PFSK-1 (cell line): ENCODE results near the gene PROM2.

ENCODE experiments used
- FOXP2 ChIP-seq: optimal IDR thresholded peaks from 2 replicates; pipeline ENCODE3; 2011; ENCODE audit warnings: borderline replicate concordance, control low read depth, inconsistent platforms; ENCODE audit not compliant: insufficient read depth; ENCODE audit errors: extremely low read length, extremely low read depth
- POLR2AphosphoS5 ChIP-seq: IDR thresholded peaks from 2 replicates; pipeline ENCODE4 v1.6.1; 2012; ENCODE audit warnings: low read depth, mild to moderate bottlenecking, control low read depth, low read length, moderate library complexity
- SIN3A ChIP-seq: IDR thresholded peaks from 2 replicates; pipeline ENCODE4 v1.6.1; 2012; ENCODE audit warnings: mild to moderate bottlenecking, low read length, moderate library complexity, borderline replicate concordance; ENCODE audit not compliant: insufficient read depth
- TAF1 ChIP-seq: IDR thresholded peaks from 2 replicates; pipeline ENCODE4 v1.6.1; 2012; ENCODE audit warnings: low read length, control low read depth, borderline replicate concordance; ENCODE audit not compliant: insufficient read depth
- TF ChIP-seq, protein P1 (sequence below), 2 experiments: IDR thresholded peaks; 2 replicates each; pipeline versions ENCODE4 v1.6.1 to v1.8.0; 2011 to 2012; ENCODE audit warnings: low read depth in 2 of 2, low read length in 2 of 2, control low read depth in 1 of 2, inconsistent platforms in 1 of 2, mild to moderate bottlenecking in 1 of 2, moderate library complexity in 1 of 2; ENCODE audit not compliant: insufficient read depth in 1 of 2

Gene PROM2

DNA sequence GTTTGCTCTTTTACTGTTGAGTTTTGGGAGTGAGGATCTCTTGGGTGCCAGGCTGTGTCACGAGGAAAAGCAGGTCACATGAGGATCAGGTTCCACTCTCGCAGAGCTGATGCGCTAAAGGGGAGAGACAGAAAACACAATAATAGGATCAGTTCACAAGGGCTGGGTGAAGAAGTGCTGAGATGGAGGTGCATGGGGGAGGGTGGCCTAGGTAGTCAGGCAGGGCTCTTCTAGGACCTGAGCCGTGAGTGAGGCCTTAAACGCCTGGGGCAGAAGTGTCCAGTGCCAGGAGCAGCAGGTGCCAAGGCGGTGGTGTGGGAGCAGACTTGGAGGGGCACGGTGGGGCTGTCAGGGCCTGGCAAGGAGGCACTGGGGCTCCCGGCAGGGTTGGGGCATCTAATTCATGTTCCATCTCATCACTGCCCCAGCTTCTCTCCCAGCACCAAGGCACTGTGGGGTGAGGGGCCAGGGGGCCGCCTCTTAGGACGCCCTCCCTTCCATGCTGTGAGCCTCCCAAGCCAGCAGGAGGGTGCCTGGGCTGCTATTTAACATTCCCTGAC lies 32.2 kb downstream of the PROM2 start:
- no peak for TF ChIP-seq SIN3A
- TF ChIP-seq TAF1 = no peak
- no peak for TF ChIP-seq POLR2AphosphoS5
- TF ChIP-seq, protein P1, sequence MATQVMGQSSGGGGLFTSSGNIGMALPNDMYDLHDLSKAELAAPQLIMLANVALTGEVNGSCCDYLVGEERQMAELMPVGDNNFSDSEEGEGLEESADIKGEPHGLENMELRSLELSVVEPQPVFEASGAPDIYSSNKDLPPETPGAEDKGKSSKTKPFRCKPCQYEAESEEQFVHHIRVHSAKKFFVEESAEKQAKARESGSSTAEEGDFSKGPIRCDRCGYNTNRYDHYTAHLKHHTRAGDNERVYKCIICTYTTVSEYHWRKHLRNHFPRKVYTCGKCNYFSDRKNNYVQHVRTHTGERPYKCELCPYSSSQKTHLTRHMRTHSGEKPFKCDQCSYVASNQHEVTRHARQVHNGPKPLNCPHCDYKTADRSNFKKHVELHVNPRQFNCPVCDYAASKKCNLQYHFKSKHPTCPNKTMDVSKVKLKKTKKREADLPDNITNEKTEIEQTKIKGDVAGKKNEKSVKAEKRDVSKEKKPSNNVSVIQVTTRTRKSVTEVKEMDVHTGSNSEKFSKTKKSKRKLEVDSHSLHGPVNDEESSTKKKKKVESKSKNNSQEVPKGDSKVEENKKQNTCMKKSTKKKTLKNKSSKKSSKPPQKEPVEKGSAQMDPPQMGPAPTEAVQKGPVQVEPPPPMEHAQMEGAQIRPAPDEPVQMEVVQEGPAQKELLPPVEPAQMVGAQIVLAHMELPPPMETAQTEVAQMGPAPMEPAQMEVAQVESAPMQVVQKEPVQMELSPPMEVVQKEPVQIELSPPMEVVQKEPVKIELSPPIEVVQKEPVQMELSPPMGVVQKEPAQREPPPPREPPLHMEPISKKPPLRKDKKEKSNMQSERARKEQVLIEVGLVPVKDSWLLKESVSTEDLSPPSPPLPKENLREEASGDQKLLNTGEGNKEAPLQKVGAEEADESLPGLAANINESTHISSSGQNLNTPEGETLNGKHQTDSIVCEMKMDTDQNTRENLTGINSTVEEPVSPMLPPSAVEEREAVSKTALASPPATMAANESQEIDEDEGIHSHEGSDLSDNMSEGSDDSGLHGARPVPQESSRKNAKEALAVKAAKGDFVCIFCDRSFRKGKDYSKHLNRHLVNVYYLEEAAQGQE (IDR thresholded peaks at IDR 0.05; ENCODE audit: insufficient read depth in 1 of 2, low read depth in 2 of 2, low read length in 2 of 2) = no peak
- no peak for TF ChIP-seq FOXP2

DNA sequence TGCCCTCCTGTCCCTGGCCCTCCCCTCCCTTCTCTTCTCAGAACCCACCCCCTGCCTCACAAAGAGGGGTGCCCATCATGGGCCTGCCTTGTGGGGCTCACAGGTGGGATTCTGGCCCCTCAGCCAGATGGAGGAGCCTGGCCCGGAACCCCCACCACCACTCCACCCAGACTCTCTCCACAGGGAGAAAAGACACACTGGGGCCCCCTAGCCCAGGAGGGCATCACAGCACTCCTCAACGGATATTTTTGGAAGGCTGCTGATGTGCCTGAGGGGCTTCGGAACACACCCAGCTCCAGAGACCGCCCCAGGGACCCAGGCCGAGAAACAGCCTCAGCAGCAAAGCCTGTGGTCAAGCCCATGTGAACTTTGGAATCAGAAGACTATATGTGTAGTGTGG lies 32.8 kb downstream of the PROM2 start:
- TF ChIP-seq TAF1 = no peak
- TF ChIP-seq, protein P1 (IDR thresholded peaks at IDR 0.05; ENCODE audit: insufficient read depth in 1 of 2, low read depth in 2 of 2, low read length in 2 of 2) = no peak
- no peak for TF ChIP-seq FOXP2
- TF ChIP-seq SIN3A = no peak
- TF ChIP-seq POLR2AphosphoS5 = no peak

DNA sequence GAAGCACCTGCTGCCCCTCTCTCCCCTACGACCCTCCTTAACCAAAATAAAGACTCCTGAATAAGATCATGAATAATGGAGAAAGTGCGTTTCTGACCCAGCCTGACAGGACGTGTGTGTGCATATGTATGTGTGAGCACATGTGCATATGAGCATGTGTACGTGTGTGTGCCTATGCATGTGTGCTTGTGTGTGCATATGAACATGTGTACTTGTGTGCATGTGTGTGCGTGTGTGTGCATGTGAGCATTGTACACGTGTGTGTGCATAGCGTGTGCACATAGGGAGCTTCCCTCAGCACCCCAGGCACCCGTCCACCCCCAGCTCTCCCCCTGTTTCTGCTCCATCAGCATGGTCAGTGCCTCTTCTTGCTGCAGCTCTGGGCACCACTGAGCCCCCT lies 33.6 kb downstream of the PROM2 start:
- TF ChIP-seq POLR2AphosphoS5 = no peak
- TF ChIP-seq FOXP2 = no peak
- TF ChIP-seq, protein P1 (IDR thresholded peaks at IDR 0.05; ENCODE audit: insufficient read depth in 1 of 2, low read depth in 2 of 2, low read length in 2 of 2) = no peak
- no peak for TF ChIP-seq TAF1
- no peak for TF ChIP-seq SIN3A

DNA sequence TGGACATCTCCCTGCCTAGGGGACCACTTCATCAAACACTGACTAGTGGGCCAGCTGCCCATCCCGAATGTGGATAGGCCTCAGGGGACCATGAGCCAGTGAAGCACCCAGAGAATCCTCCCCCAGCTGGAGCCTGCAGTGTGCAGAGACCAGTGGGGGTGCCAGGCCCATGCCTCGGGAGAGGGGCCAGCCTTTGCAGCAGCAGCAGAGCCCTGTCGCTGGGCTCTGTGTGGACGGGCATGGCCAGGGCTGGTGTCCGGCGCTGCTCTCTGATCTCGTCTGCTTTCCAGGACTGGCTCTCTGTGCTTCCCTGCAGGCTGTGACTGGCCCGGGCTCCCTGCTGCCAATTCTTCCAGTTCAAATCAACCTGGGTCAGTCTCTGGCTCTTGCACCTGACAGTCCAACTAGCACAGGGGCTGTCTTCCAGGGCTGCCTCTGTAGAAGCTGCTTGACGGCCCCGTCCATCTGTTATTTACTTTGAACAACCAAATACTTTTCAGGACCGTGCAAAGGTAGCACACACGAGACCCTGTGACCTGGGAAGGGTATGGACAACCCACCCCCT lies 34.3 kb downstream of the PROM2 start:
- no peak for TF ChIP-seq POLR2AphosphoS5
- TF ChIP-seq SIN3A = no peak

DNA sequence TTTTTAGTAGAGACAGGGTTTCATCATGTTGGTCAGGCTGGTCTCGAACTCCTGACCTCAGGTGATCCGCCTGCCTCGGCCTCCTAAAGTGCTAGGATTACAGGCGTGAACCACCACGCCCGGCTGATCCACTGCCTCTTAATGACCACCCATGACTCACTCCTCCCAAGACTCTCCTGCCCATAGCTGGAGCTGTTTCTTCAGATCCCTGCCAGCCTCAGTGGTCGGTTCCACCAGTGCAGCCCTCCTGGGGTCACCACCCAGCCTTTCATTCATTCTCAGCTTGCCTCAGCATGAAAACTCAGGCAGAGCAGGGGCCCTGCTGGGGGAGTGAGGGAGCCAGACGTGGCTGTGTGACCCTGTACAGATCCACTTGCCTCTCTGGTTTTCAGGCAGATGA lies 35.4 kb downstream of the PROM2 start:
- no peak for TF ChIP-seq TAF1
- TF ChIP-seq FOXP2 = no peak
- no peak for TF ChIP-seq POLR2AphosphoS5

DNA sequence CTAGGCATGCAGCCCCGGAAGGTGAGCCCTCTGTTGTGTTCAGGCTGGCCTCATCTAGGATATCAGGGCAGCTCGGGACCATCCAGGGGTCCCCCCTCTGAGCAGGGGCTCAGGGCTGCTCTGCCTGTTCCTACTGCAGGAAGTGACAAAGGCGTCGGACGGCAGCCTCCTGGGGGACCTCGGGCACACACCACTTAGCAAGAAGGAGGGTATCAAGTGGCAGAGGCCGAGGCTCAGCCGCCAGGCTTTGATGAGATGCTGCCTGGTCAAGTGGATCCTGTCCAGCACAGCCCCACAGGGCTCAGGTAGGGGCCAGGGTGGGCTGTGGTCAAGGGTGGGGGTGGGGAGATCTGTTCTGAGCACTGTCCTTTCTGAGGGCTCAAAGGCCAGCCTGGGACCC lies 36.0 kb downstream of the PROM2 start:
- no peak for TF ChIP-seq TAF1
- TF ChIP-seq, protein P1 (IDR thresholded peaks at IDR 0.05; ENCODE audit: insufficient read depth in 1 of 2, low read depth in 2 of 2, low read length in 2 of 2) = no peak
- no peak for TF ChIP-seq FOXP2
- no peak for TF ChIP-seq POLR2AphosphoS5
- TF ChIP-seq SIN3A = no peak
